ENCODE results near the gene PLEKHG3.

- TF ChIP-seq GATA2 (IDR thresholded peaks at IDR 0.05; ENCODE audit: low read depth, low read length), result no peak
- TF ChIP-seq GATA3 (IDR thresholded peaks at IDR 0.05; ENCODE audit: low read depth, low read length), result no peak
Observed at GRCh38 chr14:64748995-64749714, 44.9 kb downstream of the PLEKHG3 start.

Data from SH-SY5Y (cell line).